ENCODE measurements around the gene DNMBP. TPM values are rescaled to one million over a fixed set of nuclear protein-coding genes. Genes with fewer than 3 reads are reported as not detected.

DNMBP gene
- total RNA-seq, 1 experiment from 2014 or later = 60.3 TPM

DNA sequence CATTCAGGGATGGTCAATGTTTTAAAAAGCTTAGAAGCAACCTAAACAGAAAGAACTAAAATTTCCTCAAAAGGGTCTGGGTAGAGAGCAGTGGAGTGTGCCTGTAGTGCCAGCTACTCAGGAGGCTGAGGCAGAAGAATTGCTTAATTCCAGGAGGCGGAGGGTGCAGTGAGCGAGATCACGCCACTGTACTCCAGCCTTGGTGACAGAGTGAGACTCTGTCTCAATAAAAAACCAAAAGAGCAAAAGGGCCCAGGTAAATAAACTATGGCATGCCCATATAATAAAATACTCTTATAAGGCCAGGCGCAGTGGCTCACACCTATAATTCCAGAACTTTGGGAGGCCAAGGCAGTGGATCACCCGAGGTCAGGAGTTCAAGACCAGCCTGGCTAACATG is 93.0 kb downstream of the DNMBP start:
- no peaks in the 10 kb centered on the region for H3K9me2 ChIP-seq (ENCODE audit: insufficient read depth)
- H3K4me2 ChIP-seq (ENCODE audit: low read length) = no peak overlapping the region
- BruUV-seq (replicated peaks) = no TSS peak
- no peak overlapping the region for H2AFZ ChIP-seq (ENCODE audit: low read depth, low read length, poor library complexity, severe bottlenecking)
- H3K4me3 ChIP-seq (replicated peaks in 1 of 2; ENCODE audit: low read depth in 1 of 2, low read length in 2 of 2) = no peak overlapping the region
- ChIA-PET CTCF (interaction anchor here (1.3 kb wide), 1 partner anchor 129 kb away, joined by 3 read pairs; no protein-coding TSS in a partner anchor), RAD21 (ENCODE audit: low non-redundant PET in 1 of 2, low total read pairs in 2 of 2, uncharacterized antibody in 2 of 2, unreplicated experiment in 2 of 2) (no interaction called here), POLR2A (interaction anchor here (0.7 kb wide), 1 partner anchor 49 kb away, joined by 4 read pairs; no protein-coding TSS in a partner anchor)
- TF ChIP-seq POLR2AphosphoS5 (IDR thresholded peaks at IDR 0.05; ENCODE audit: low read depth, low read length) (no peak), POLR2A (IDR thresholded peaks at IDR 0.05; ENCODE audit: borderline replicate concordance, extremely low read depth, insufficient read depth, insufficient read length) (no peak), RAD21 (IDR thresholded peaks at IDR 0.05; ENCODE audit: low read depth) (no peak), CEBPB (IDR thresholded peaks at IDR 0.05; ENCODE audit: low read depth) (no peak), EGR1 (IDR thresholded peaks at IDR 0.05; ENCODE audit: low read depth) (no peak), TCF7L2 (IDR thresholded peaks at IDR 0.05; ENCODE audit: borderline replicate concordance, extremely low read depth, insufficient read depth, insufficient read length) (no peak), ELF1 (IDR thresholded peaks at IDR 0.05; ENCODE audit: borderline replicate concordance, low read depth) (no peak), EZH2phosphoT487 (IDR thresholded peaks at IDR 0.05; ENCODE audit: borderline replicate concordance) (no peak), SIN3A (IDR thresholded peaks at IDR 0.05; ENCODE audit: low read depth) (no peak), YY1 (IDR thresholded peaks at IDR 0.05; ENCODE audit: extremely low read depth, insufficient replicate concordance, low read depth, low read length) (no peak), SRF (IDR thresholded peaks at IDR 0.05; ENCODE audit: low read depth) (no peak), ZFX (IDR thresholded peaks at IDR 0.05) (no peak), SP1 (IDR thresholded peaks at IDR 0.05; ENCODE audit: low read depth) (no peak), FOSL1 (IDR thresholded peaks at IDR 0.05; ENCODE audit: low read depth) (no peak)
- TF ChIP-seq, protein P1, sequence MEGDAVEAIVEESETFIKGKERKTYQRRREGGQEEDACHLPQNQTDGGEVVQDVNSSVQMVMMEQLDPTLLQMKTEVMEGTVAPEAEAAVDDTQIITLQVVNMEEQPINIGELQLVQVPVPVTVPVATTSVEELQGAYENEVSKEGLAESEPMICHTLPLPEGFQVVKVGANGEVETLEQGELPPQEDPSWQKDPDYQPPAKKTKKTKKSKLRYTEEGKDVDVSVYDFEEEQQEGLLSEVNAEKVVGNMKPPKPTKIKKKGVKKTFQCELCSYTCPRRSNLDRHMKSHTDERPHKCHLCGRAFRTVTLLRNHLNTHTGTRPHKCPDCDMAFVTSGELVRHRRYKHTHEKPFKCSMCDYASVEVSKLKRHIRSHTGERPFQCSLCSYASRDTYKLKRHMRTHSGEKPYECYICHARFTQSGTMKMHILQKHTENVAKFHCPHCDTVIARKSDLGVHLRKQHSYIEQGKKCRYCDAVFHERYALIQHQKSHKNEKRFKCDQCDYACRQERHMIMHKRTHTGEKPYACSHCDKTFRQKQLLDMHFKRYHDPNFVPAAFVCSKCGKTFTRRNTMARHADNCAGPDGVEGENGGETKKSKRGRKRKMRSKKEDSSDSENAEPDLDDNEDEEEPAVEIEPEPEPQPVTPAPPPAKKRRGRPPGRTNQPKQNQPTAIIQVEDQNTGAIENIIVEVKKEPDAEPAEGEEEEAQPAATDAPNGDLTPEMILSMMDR (IDR thresholded peaks at IDR 0.05 in 2 of 3, conservative IDR thresholded peaks at IDR 0.05 in 1 of 3; ENCODE audit: borderline replicate concordance in 1 of 3, insufficient read depth in 1 of 3, low read depth in 2 of 3, low read length in 2 of 3) = no peak
- TF ChIP-seq, protein P2, sequence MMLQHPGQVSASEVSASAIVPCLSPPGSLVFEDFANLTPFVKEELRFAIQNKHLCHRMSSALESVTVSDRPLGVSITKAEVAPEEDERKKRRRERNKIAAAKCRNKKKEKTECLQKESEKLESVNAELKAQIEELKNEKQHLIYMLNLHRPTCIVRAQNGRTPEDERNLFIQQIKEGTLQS (IDR thresholded peaks at IDR 0.05) = no peak
- TF ChIP-seq, protein P3, sequence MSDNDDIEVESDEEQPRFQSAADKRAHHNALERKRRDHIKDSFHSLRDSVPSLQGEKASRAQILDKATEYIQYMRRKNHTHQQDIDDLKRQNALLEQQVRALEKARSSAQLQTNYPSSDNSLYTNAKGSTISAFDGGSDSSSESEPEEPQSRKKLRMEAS (IDR thresholded peaks at IDR 0.05) = no peak
- TF ChIP-seq, protein P4, sequence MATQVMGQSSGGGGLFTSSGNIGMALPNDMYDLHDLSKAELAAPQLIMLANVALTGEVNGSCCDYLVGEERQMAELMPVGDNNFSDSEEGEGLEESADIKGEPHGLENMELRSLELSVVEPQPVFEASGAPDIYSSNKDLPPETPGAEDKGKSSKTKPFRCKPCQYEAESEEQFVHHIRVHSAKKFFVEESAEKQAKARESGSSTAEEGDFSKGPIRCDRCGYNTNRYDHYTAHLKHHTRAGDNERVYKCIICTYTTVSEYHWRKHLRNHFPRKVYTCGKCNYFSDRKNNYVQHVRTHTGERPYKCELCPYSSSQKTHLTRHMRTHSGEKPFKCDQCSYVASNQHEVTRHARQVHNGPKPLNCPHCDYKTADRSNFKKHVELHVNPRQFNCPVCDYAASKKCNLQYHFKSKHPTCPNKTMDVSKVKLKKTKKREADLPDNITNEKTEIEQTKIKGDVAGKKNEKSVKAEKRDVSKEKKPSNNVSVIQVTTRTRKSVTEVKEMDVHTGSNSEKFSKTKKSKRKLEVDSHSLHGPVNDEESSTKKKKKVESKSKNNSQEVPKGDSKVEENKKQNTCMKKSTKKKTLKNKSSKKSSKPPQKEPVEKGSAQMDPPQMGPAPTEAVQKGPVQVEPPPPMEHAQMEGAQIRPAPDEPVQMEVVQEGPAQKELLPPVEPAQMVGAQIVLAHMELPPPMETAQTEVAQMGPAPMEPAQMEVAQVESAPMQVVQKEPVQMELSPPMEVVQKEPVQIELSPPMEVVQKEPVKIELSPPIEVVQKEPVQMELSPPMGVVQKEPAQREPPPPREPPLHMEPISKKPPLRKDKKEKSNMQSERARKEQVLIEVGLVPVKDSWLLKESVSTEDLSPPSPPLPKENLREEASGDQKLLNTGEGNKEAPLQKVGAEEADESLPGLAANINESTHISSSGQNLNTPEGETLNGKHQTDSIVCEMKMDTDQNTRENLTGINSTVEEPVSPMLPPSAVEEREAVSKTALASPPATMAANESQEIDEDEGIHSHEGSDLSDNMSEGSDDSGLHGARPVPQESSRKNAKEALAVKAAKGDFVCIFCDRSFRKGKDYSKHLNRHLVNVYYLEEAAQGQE (IDR thresholded peaks at IDR 0.05; ENCODE audit: low read depth) = no peak
- no peak overlapping the region for H3K9ac ChIP-seq (ENCODE audit: low read length)
- no peaks in the 10 kb centered on the region for H3K9me3 ChIP-seq (ENCODE audit: control insufficient read depth in 1 of 2, insufficient read depth in 1 of 2, low read depth in 1 of 2, low read length in 2 of 2)
- peaks cover 47 to 72% of the 10 kb centered on the region in 2 experiments for H3K4me1 ChIP-seq (ENCODE audit: control insufficient read depth in 1 of 2, insufficient read depth in 2 of 2, low read length in 2 of 2)
- no peaks in the 10 kb centered on the region for H3K27me3 ChIP-seq (ENCODE audit: insufficient read depth, low read length)
- H3K27ac ChIP-seq (ENCODE audit: low read depth, low read length) = no peak overlapping the region
- no peak for DNase-seq (ENCODE audit: low read depth, low spot score)
- peaks cover 97% of the 10 kb centered on the region for H3K79me2 ChIP-seq (ENCODE audit: insufficient read depth, low read length)
- H4K20me1 ChIP-seq (ENCODE audit: insufficient read depth) = no peaks in the 10 kb centered on the region; the same call in 1 of the 2 replicates
- 0 out of 4 replicates have a peak, but pooled peaks cover 0 to 8% of the 10 kb centered on the region in 2 experiments for H3K36me3 ChIP-seq (ENCODE audit: control insufficient read depth in 1 of 2, insufficient read depth in 2 of 2, low read length in 2 of 2)
- ATAC-seq = no peak
- intact Hi-C loops (cut with micrococcal nuclease) = no loop called here
